Neural crest cell (in vitro differentiated cells): ENCODE data around the gene DHX16. TPM values are rescaled to one million over a fixed set of nuclear protein-coding genes. Genes with fewer than 3 reads are reported as not detected.
"Not testable (repeated sequence)": the region's sequence is repeated elsewhere in the genome, so short reads cannot be mapped to it uniquely, and the experiment has no call there.

Experiments used
- DNase-seq: peaks from one replicate; pipeline ENCODE4 v3.0.0; 2021; ENCODE audit warnings: low read depth, mixed read lengths, low spot score
- H3K27ac Mint-ChIP-seq: one replicate; pipeline ENCODE4 v1.8.0; 2021; ENCODE audit warnings: mild to moderate bottlenecking, mixed read lengths; ENCODE audit not compliant: unreplicated experiment
- H3K27me3 Mint-ChIP-seq: 2 replicates; pipeline ENCODE4 v1.8.0; 2021; ENCODE audit warnings: low read depth, mild to moderate bottlenecking, mixed read lengths
- H3K36me3 Mint-ChIP-seq: 2 replicates; pipeline ENCODE4 v1.8.0; 2021; ENCODE audit warnings: low read depth, mild to moderate bottlenecking, mixed read lengths
- H3K4me1 Mint-ChIP-seq: 2 replicates; pipeline ENCODE4 v1.8.0; 2021; ENCODE audit warnings: mixed read lengths
- H3K4me3 Mint-ChIP-seq: one replicate; pipeline ENCODE4 v1.8.0; 2021; ENCODE audit warnings: mild to moderate bottlenecking, mixed read lengths
- H3K9me3 Mint-ChIP-seq: 2 replicates; pipeline ENCODE4 v1.8.0; 2021; ENCODE audit warnings: mixed read lengths
- CTCF ChIP-seq: fragments of 200-600 bp; sonication (generic); conservative IDR thresholded peaks from 2 replicates; pipeline ENCODE4 v1.5.0; 2021; ENCODE audit warnings: antibody characterized with exemption, mild to moderate bottlenecking
- long read RNA-seq: library from polyadenylated mRNA; unstranded; transcript quantifications from one replicate; pipeline ENCODE4 v2.0.0, GENCODE V29; 2020
- total RNA-seq: library from RNA; stranded (reverse); gene quantifications from 2 replicates; pipeline ENCODE4 v1.2.1, GENCODE V29; 2021

The DHX16 gene
- total RNA-seq: 30.3 and 31.3 TPM in 2 replicates
- long read RNA-seq, transcript DHX16-202 (20 exons, 3,445 nt): major isoform, 41 of 59 reads
- long read RNA-seq, partial matches to known transcripts: 9 of 59 reads
- long read RNA-seq, other reads (novel, unspliced or antisense): 9 of 59 reads

- H3K4me1 Mint-ChIP-seq: peaks cover 18% of the 10 kb centered on the region
- TF ChIP-seq CTCF: peak; percentile 90
- peaks cover 10% of the 10 kb centered on the region for H3K36me3 Mint-ChIP-seq
- H3K27ac Mint-ChIP-seq: peak within 1 kb of the TSS; percentile 28
- no peaks in the 10 kb centered on the region for H3K27me3 Mint-ChIP-seq
- no peaks in the 10 kb centered on the region for H3K9me3 Mint-ChIP-seq
- DNase-seq: peak; percentile 97
- H3K4me3 Mint-ChIP-seq: peak within 1 kb of the TSS; percentile 90
Measured at GRCh38 chr6:30672445-30673253, at the start of gene DHX16. Gene DHX16 (minus strand): TSS chr6:30673006. CDS start chr6:30672841, 165 bp downstream.

- Mint-ChIP-seq H3K4me3 (peak overlapping the region; percentile 99), H3K36me3 (peaks cover 61% of the 10 kb centered on the region)
Measured at GRCh38 chr6:30722025-30722279, 49.1 kb upstream of the DHX16 start.

GRCh38 chr6:30721198-30722024, 48.6 kb upstream of the DHX16 start:
- peaks cover 59% of the 10 kb centered on the region for H3K36me3 Mint-ChIP-seq
- peak; percentile 55 for TF ChIP-seq CTCF
- peak overlapping the region; percentile 99 for H3K4me3 Mint-ChIP-seq
- H3K9me3 Mint-ChIP-seq: peaks cover 7% of the 10 kb centered on the region
- peak; percentile 91 for DNase-seq
- peaks cover 66% of the 10 kb centered on the region for H3K4me1 Mint-ChIP-seq
- H3K27me3 Mint-ChIP-seq: peaks cover 57% of the 10 kb centered on the region
- peak overlapping the region; percentile 100 for H3K27ac Mint-ChIP-seq

More at GRCh38 chr6:30722025-30722279, 49.1 kb upstream of the DHX16 start:
- Mint-ChIP-seq H3K27ac (peak overlapping the region; percentile 92), H3K27me3 (peaks cover 61% of the 10 kb centered on the region), H3K4me1 (peaks cover 64% of the 10 kb centered on the region)
- DNase-seq, H3K9me3 Mint-ChIP-seq: not testable (repeated sequence)

GRCh38 chr6:30720738-30721197, 48.0 kb upstream of the DHX16 start:
- DNase-seq: peak; percentile 53
- peaks cover 72% of the 10 kb centered on the region for H3K4me1 Mint-ChIP-seq
- H3K36me3 Mint-ChIP-seq: peaks cover 60% of the 10 kb centered on the region
- H3K9me3 Mint-ChIP-seq: peaks cover 7% of the 10 kb centered on the region
- H3K4me3 Mint-ChIP-seq: peak overlapping the region; percentile 99
- peaks cover 54% of the 10 kb centered on the region for H3K27me3 Mint-ChIP-seq
- no peak for TF ChIP-seq CTCF
- H3K27ac Mint-ChIP-seq: peak overlapping the region; percentile 100

GRCh38 chr6:30719791-30720737, 47.3 kb upstream of the DHX16 start, which contains the start of gene TUBB:
Gene TUBB (plus strand): TSS chr6:30720352. CDS start chr6:30720507, 155 bp downstream.
- peak within 1 kb of the TSS; percentile 99 for H3K4me3 Mint-ChIP-seq
- H3K9me3 Mint-ChIP-seq: peaks cover 7% of the 10 kb centered on the region
- H3K36me3 Mint-ChIP-seq: peaks cover 56% of the 10 kb centered on the region
- peak; percentile 30 for TF ChIP-seq CTCF
- DNase-seq: peak; percentile 94
- peaks cover 49% of the 10 kb centered on the region for H3K27me3 Mint-ChIP-seq
- H3K27ac Mint-ChIP-seq: peak within 1 kb of the TSS; percentile 100
- H3K4me1 Mint-ChIP-seq: peaks cover 71% of the 10 kb centered on the region
